GM18511 (cell line): Measurements from ENCODE around the gene SPATC1L.

Source experiments
- ATAC-seq: cut with Tn5 transposase; IDR thresholded peaks from one replicate; pipeline ENCODE4 v1.9.1; 2021; ENCODE audit warnings: mild to moderate bottlenecking, moderate library complexity; ENCODE audit not compliant: unreplicated experiment

The SPATC1L gene

GRCh38 chr21:46165098-46165497, 19.2 kb downstream of the SPATC1L start:
- no peak for ATAC-seq

- no peak for ATAC-seq
Observed at GRCh38 chr21:46163380-46163779, 20.9 kb downstream of the SPATC1L start.

GRCh38 chr21:46161633-46162592, 22.3 kb downstream of the SPATC1L start:
- no peak for ATAC-seq

- ATAC-seq, result no peak
Observed at GRCh38 chr21:46160907-46161632, 23.2 kb downstream of the SPATC1L start.

GRCh38 chr21:46160657-46160906, 23.7 kb downstream of the SPATC1L start:
- no peak for ATAC-seq

GRCh38 chr21:46159841-46160656, 24.2 kb downstream of the SPATC1L start:
- ATAC-seq, result no peak

GRCh38 chr21:46159390-46159789, 24.9 kb downstream of the SPATC1L start:
- no peak for ATAC-seq

- no peak for ATAC-seq
Observed at GRCh38 chr21:46158666-46159300, 25.5 kb downstream of the SPATC1L start.

GRCh38 chr21:46157987-46158451, 26.2 kb downstream of the SPATC1L start:
- no peak for ATAC-seq

GRCh38 chr21:46157396-46157986, 26.8 kb downstream of the SPATC1L start:
- no peak for ATAC-seq

GRCh38 chr21:46156678-46157077, 27.6 kb downstream of the SPATC1L start:
- no peak for ATAC-seq

- ATAC-seq, result no peak
Observed at GRCh38 chr21:46156378-46156645, 27.9 kb downstream of the SPATC1L start.

- no peak for ATAC-seq
Observed at GRCh38 chr21:46155514-46156377, 28.5 kb downstream of the SPATC1L start, which contains the start of gene FTCD. TSS of gene FTCD (minus strand) at chr21:46155579. CDS start at chr21:46155523, 56 bp downstream.

GRCh38 chr21:46154955-46155513, 29.2 kb downstream of the SPATC1L start:
- ATAC-seq, result no peak

GRCh38 chr21:46154155-46154954, 29.9 kb downstream of the SPATC1L start:
- ATAC-seq, result no peak

GRCh38 chr21:46153247-46154154, 30.8 kb downstream of the SPATC1L start:
- ATAC-seq, result no peak

GRCh38 chr21:46152927-46153246, 31.4 kb downstream of the SPATC1L start:
- no peak for ATAC-seq
